Fibroblast of lung (primary cell): ENCODE results near the gene NME8.
"Not testable (repeated sequence)": the region's sequence is repeated elsewhere in the genome, so short reads cannot be mapped to it uniquely, and the experiment has no call there.

Source experiments
- EZH2 ChIP-seq: IDR thresholded peaks from 2 replicates; pipeline ENCODE4 v1.5.1; 2012; ENCODE audit warnings: low read length, control low read depth, mild to moderate bottlenecking; ENCODE audit errors: missing control alignments
- TF ChIP-seq, protein P1 (sequence below), 2 donors: IDR thresholded peaks in 1 of 2; conservative IDR thresholded peaks in 1 of 2; 1 replicate in 1 of 2; 2 replicates in 1 of 2; pipeline ENCODE4 v1.5.1; 2011 to 2012; ENCODE audit warnings: low read length in 2 of 2, control low read depth in 1 of 2, inconsistent platforms in 1 of 2, low read depth in 1 of 2, mild to moderate bottlenecking in 1 of 2

DNA sequence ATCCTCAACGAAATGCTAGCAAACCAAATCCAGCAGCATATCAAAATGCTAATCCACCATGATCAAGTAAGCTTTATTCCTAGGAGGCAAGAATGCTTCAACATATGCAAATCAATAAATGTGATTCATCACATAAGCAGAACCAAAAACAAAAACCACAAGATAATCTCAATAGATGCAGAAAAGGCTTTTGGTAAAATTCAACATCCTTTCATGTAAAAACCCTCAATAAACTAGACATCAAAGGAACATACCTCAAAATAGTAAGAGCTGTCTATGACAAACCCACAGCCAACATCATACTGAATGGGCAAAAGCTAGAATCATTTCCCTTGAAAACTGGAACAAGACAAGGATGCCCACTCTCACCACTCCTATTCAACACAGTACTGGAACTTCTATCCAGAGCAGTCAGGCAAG is 36.2 kb upstream of the NME8 start:
- not testable (repeated sequence) for TF ChIP-seq EZH2
- TF ChIP-seq, protein P1, sequence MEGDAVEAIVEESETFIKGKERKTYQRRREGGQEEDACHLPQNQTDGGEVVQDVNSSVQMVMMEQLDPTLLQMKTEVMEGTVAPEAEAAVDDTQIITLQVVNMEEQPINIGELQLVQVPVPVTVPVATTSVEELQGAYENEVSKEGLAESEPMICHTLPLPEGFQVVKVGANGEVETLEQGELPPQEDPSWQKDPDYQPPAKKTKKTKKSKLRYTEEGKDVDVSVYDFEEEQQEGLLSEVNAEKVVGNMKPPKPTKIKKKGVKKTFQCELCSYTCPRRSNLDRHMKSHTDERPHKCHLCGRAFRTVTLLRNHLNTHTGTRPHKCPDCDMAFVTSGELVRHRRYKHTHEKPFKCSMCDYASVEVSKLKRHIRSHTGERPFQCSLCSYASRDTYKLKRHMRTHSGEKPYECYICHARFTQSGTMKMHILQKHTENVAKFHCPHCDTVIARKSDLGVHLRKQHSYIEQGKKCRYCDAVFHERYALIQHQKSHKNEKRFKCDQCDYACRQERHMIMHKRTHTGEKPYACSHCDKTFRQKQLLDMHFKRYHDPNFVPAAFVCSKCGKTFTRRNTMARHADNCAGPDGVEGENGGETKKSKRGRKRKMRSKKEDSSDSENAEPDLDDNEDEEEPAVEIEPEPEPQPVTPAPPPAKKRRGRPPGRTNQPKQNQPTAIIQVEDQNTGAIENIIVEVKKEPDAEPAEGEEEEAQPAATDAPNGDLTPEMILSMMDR (conservative IDR thresholded peaks at IDR 0.05 in 1 of 2, IDR thresholded peaks at IDR 0.05 in 1 of 2; ENCODE audit: low read depth in 1 of 2, low read length in 2 of 2), result not testable (repeated sequence)
